ENCODE data around the gene NPAS3.

GRCh38 chr14:33768458-33768830, 829.8 kb downstream of the NPAS3 start:
- TF ChIP-seq EZH2 (IDR thresholded peaks at IDR 0.05; ENCODE audit: borderline replicate concordance, low read depth, low read length, severe bottlenecking) (no peak), CTCF (IDR thresholded peaks at IDR 0.05; ENCODE audit: borderline replicate concordance, extremely low read depth, low read length, poor library complexity, severe bottlenecking) (no peak)

Measured in DND-41 (cell line).